T-helper 2 cell (primary cell): ENCODE measurements around the gene MIER1.
"Not testable (repeated sequence)": the region's sequence is repeated elsewhere in the genome, so short reads cannot be mapped to it uniquely, and the experiment has no call there.

Source experiments
- DNase-seq, 5 experiments: peaks; one replicate each; pipeline versions ENCODE4 v3.0.0 to v3.0.0-alpha.2; 2012 to 2022

Gene MIER1

DNA sequence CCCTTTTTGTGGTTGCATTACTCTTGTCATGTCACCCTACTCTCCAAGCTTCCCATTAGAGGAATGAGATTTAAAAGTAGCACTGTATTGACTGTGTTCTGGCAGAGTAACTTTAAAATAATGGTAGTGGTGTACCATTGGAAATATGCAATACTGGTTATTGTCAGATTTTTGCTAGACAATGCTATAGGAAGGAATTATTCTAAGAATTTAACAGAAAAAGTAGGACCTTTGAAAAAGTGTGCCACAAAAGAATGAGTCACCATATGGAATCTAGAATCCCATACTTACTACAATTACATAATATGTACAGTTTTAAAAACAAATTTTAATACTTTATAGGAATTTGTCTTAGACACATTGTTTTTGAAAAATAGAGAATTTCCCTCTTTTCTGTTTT, 13.8 kb downstream of the MIER1 start:
- DNase-seq: no peak

DNA sequence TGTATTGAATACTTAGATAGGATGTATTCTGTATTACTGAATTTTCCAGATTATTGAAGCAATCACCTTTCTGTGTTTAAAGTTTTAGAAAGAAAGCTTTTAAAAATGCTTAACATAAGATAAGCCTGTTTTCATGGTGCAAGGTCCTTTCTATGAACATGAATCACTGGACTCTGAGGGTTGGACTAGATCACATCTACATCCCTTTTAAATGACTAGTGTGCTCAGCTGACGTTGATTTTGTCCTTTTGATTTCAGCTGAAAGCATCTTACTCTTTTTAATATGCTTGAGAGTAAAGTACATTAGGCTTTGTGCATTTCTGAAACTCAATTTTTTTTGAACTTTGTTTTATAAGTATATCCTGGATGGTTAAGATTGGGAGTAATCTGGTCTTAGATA, 16.2 kb downstream of the MIER1 start:
- no peak for DNase-seq

DNA sequence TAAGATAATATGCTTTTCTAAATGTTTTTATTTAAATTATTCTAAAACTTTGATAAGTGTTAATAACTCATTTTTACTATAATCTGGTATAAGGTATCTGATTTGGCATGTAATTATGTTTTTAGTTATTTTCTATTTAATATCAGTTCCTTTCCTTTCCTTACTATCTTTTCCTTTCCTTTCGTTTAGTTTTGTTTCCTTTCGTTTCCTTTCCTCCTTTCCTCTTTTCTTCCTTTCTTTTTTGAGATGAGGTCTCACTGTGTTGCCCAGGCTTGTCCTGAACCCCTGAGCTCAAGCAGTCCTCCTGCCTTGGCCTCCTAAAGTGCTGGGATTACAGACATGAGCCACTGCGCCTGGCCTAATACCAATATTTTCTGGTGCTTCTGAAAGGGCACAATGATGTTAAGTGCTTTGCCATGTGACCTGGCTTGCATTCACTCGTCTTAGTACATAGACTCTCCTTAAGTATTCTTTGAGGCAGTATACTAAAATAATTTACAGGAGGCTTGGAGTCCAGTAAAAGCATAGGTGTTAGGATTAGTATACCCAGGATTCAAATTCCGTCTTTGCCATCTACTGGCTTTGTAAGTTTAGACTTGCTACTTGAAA, 18.7 kb downstream of the MIER1 start:
- DNase-seq: no peak

DNA sequence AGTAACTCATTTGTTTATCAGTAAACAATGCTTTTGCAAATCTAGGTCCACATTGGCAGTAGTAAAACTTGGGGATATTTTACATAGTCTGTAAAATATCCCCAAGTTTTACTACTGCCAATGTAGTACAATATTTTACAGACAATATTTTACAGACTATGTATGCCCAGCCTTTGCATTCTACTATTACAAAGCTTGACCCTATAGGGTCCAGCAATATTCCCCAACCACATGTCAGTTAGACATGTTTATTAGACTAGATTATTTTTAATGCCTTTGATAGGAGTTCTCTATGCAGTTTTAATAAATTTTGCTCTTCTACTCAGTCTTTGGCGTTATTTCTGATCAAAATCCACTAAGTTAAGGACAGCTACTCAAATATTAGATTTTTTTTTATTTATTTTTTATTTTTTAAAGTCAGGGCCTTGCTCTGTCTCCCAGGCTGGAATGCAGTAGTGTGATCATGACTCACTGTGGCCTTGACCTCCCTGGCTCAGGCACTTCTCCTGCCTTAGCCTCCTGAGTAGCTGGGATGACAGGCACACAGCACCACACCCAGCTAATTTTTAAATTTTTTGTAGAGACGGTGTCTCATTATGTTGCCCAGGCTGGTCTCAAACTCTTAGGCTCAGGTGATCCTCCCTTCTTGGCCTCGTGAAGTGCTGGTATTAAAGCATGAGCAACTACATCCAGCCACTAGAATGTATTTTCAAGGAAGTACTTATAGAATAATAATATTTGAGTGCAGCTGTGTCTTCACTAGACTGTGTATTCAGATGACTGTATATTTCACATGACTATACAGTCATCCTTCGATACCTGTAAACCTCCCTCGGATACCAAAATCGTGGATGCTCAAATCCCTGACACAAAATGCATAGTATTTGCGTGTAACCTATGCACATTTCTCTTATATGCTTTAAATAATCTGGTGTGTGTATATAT, 19.8 kb downstream of the MIER1 start:
- DNase-seq: no peak

DNA sequence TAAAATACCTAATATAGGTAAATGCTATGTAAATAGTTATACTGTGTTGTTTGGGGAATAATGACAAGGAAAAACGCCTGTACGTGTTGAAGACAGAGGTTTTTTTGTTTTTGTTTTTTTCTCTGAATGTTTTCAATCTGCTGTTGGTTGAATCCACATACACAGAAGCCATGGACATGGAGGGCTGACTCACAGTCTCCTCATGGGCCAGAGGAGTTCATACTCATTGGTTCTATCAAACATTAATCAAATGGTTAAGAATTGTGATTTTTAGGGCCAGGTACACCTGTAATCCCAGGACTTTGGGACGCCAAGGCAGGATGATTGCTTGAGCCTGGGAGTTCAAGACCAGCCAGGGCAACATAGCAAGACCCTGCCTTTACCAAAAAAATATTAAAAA, 20.5 kb downstream of the MIER1 start:
- DNase-seq: no peak

DNA sequence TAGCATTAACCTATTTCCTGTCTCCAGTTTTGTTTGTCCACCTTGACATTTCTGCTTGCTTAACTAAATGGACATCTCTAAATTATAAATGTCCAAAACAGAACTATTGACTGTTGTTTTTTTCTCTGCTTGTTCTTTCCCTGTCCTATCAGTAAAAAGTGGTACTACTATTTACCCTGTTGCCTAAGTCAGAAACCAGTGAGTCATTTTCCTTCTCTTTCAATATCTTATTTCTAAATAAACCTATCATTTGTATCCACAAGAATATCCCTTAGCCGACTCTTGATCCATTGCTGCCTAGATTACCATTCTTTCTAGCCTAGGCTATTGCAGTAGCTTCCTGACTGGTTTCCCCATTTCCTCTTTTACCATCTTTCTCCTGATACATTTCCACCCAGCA, 22.5 kb downstream of the MIER1 start:
- DNase-seq: no peak

DNA sequence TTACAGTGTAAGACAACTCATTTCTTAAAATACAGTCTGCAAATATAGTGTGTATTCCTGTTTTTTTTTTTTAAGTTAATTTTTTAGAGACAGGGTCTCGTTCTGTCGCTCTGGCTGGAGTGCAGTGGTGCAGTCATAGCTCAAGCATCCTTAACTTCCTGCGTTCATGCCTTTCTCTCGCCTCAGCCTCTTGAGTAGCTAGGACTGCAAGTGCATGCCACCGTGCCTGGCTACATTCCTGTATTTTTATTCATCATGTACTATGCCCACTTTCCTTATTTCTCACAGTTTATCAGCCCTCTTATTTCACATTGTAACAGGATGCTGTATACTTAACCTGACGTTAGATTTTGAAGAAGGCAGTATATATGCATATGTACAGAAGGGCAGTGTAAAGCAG, 26.7 kb downstream of the MIER1 start:
- DNase-seq: no peak

DNA sequence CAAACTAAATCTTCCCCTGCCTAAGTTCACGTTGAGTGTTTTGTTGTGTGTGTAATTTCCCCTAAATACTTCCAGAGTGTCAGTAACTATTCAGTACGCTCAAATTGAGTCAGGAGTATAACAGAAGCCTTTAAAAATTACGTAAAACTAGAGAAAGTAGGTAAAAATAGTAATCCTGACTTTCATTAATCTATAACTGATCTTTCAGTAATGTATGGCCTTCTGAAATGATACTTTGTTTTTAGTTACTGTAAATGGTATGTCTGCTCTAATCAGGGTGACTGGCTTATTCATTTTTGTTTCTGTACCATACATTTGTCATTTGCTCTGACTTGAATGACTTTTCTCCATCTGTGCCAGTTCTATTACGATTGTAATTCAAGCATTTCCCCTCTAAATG, 29.4 kb downstream of the MIER1 start:
- DNase-seq: no peak

DNA sequence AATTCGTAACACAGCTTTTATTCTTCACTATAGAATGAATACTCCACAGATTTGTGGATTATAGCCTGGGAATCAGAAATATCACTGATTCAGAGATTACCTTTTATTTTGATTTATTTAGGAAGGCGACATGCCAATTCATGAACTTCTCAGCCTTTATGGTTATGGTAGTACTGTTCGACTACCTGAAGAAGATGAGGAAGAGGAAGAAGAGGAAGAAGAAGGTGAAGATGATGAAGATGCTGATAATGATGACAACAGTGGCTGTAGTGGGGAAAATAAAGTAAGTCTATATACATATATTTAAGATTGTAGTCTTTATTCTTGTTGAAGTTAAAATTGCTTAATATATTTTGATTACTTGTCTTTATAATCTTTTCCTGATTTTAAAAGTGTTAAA, 33.1 kb downstream of the MIER1 start:
- DNase-seq: no peak

DNA sequence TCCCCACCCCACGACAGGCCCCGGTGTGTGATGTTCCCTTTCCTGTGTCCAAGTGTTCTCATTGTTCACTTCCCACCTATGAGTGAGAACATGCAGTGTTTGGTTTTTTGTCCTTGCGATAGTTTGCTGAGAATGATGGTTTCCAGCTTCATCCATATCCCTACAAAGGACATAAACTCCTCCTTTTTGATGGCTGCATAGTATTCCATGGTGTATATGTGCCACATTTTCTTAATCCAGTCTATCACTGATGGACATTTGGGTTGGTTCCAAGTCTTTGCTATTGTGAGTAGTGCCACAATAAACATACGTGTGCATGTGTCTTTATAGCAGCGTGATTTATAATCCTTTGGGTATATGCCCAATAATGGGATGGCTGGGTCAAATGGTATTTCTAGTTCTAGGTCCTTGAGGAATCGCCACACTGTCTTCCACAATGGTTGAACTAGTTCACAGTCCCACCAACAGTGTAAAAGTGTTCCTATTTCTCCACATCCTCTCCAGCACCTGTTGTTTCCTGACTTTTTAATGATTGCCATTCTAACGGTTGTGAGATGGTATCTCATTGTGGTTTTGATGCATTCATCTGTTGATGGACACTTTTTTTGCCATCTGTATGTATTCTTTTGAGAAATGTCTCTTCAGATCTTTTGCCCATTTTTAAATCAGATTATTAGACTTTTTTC, 41.5 kb downstream of the MIER1 start:
- DNase-seq: not testable (repeated sequence)

DNA sequence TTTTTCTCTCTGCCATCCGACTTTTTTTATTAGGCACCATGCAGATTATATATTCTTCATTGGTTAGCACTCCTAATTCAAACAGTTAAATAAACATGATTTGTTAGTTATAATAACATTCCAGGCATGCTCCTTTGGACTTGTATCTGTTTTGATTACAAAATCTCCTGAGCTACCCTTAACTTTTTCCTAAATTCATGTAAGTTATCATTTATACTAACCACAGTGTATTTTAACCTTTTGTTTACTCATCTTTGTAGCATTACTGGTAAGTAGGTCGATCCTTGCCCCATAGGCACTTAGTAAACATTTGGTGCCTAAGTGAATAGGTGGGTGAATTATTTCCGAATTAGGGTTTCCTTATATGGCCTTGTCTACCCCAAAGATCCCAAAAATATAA, 43.8 kb downstream of the MIER1 start:
- no peak for DNase-seq

DNA sequence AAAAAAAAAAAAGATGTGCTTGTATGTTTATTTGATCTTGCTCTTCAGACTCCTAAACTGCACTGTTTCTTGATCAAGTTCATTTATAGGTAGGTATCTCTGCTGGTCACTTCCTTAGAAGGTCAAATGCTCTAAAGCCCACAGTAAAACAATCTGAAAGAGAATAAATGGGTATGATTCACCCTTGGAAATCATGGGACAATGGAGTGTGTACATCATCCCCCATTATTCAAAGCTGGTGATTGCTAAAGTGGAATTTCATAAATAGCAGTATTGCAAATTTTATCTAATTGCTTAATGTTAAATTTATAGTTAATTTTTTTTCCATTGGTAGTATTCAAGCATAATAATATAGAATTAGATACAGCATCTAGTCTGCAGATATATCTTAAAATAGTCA, 53.4 kb downstream of the MIER1 start:
- DNase-seq: no peak

DNA sequence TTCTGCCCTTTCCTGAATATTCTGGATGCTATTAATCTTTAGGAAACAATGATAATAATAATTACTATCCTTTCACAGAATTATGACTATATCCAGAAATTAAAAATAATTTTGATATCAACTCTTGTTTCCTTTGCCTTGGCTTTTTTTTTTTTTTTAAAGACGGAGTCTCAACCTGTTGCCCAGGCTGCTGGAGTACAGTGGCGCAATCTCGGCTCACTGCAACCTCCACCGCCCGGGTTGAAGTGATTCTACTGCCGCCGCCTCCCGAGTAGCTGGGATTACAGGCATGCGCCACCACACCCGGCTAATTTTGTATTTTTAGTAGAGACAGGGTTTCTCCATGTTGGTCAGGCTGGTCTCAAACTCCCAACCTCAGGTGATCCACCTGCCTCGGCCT, 54.8 kb downstream of the MIER1 start:
- not testable (repeated sequence) for DNase-seq

DNA sequence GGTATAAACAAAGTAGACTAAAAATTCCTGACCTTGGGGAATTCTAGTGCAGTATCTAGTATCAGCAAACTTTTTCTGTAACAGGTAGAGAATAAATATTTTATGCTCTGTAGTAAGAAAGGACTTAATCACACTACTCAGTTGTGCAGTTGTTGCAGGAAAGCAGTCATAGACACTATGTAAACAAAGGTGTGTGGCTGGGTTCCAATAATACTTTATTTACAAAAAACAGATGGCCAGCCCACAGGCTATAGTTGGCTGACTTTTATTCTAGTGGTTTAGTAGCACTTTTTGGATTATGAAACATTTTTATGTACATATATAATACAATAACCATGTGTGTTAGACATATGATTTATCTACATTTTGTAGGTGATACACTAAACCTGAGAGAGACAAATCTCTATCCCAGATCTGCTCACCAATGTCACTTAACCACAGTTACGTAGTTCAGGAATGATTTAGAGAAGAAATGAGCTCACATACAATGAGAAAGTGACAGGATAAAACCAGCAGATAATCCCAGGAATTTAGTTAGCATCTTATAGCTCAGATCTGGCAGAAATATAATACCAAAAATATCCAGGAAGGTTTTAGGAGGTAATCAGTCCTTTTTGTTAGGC, 56.1 kb downstream of the MIER1 start:
- peak in 1 of 5 experiments; percentile 28 for DNase-seq

DNA sequence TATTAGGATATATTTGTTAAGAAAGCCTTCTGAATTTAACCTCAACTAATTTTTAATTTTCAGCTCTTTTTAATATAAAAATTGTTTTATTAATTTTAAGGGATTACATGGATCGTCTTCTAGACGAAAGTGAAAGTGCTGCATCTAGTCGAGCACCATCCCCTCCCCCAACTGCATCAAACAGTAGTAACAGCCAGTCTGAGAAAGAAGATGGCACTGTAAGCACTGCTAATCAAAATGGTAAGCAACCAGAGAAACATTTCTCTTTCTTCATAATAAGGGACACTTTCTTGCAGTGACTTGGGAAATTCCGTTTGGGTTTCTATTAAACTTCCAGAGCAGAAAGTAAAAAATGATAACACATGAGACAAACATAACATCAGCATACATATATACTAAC, 56.9 kb downstream of the MIER1 start:
- DNase-seq: peak in 3 of 5 experiments; percentile 32 to 82 (median 43)

DNA sequence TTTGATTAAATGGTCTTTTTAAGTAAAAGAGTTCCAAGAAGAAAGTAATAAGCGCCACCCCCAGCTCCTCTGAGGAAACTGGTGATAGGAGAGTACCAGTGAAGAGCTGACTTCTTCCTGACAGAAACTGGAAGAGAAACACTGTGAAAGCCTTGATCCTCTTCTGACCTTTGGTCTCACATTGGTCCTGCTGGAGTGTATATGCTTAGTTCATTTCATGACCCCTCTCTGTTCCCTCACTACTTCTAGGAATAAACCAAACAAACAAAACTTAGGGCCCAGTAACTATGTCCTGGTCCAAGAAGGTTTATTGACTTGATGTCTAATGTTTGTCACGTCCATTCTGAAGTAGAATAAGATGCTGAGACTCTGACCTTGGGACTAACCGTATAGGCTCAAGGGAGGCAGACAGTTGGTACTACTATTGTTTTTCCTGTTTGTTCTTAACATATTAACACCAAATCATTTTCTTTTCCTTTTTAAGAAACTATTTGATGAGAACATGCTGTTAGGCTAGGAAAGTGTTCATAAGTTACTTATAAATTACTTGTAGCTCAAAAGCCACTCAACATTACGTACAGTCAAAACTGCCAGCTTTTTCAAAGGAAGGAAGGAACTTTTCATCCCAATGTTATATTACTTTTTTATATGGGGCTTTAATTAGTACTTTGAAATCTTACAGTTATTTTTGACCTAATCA, 57.9 kb downstream of the MIER1 start:
- DNase-seq: no peak

DNA sequence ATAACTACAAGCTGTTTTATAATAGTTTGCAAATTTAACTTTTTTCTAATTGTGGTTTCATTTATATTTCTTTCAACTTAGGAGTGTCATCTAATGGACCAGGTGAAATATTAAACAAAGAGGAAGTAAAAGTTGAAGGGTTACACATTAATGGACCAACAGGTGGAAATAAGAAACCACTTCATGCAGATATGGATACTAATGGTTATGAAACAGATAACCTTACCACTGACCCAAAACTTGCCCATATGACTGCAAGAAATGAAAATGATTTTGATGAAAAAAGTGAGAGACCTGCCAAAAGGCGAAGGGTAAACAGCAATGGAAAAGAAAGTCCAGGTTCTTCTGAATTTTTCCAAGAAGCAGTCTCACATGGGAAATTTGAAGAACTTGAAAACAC, 59.7 kb downstream of the MIER1 start:
- DNase-seq: no peak

DNA sequence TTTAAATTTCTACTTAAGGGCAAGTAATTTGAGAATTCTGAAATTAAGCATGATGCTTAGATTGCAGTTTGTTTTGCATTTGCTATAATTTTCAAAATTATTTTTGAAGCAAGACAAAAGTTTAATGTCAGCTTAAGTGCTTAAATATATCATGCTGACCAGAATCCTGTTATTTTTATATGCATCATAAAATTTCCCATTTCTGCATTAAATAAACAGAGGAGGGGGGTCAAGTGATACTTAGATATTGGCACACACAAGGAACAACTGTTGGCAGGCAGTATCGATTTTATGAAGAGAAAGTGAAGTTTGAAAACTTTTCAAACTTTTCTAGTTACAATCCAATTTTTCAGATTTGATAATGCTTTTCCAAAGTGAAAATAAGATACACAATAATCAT, 61.0 kb downstream of the MIER1 start:
- no peak for DNase-seq

DNA sequence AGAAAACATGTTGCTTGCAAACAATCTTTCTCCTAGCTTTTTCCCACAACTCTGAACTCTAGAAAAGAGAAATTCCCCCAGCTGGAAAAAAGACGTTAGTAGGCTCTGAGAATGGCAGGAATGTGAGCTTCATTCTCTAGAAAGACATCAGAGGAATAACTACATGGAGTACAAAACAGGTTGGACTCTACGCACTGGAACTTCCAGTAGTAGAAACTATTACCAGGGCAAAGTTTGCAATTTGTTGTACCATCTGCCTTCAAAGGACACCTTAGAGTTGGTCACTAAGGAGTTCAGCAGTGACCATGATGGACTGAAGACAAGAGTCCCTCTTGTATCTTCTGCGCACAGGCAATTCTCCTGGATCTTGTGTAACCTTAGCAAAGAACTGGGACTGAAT, 68.3 kb downstream of the MIER1 start:
- DNase-seq: no peak

DNA sequence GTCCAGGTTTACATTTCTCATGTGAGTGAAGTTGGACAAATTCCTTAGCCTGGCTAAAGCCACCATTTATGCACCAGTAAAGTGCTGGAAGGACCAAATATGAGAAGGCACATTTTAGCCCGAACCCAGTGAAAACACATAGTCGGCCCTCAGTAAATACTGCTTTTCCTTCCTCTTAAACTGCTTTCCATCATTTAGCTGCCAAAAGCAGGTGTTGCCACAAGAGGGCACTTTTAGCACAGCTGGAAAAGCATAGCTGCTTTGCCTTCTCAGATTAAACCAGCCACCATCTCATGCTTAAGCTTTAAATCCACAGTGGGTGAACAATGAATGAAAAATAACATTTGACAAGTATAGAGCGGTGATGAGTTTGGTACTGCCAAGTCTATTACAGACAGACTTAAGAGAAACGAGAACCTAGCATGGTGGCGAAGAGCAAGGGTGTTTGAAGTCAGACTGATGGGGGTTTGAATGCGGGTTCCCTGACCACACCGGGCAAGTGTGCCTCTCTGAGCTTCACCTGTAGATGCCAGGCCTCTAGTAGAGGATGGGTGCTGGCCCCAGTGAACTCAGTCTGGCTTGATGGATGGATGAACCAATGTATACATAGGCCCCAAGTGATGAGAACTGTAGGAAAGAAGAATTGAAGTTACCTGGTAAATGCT, 71.4 kb downstream of the MIER1 start:
- DNase-seq: peak in 4 of 5 experiments; percentile 9 to 79 (median 22)

DNA sequence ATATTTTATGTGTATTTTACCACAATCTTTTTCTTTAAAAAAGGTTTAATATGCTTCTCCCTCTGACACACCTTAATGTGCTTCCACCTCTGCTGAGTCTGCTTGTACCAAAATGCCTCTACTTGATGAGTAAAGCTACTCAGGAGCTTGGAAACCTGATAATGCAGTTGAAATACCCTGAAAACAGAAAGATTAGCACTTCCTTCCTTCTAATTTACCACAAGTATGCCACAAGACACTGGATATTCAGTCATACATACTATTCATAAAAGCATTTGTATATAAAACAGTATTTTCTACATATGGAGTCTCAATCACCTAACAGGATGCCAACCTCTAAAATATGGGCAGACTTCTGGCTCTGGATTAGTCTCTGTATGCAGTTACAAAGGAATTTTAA, 74.2 kb downstream of the MIER1 start:
- DNase-seq: peak in 1 of 5 experiments; percentile 29
